ENCODE data around the gene SKAP1. TPM values are rescaled to one million over a fixed set of nuclear protein-coding genes. Genes with fewer than 3 reads are reported as not detected.

Gene SKAP1
- total and polyA plus RNA-seq, 2 of the 13 experiments (the other 11 are each of a cell fraction or from before 2014, with no cell fraction given): 0.21 TPM; not detected in 1

GRCh38 chr17:48278760-48279491 is 151.1 kb downstream of the SKAP1 start (continued):
- TF ChIP-seq ZSCAN12 (CRISPR knock-in tag; IDR thresholded peaks at IDR 0.05): no peak
- TF ChIP-seq ZNF784 (CRISPR knock-in tag; IDR thresholded peaks at IDR 0.05; ENCODE audit: borderline replicate concordance): no peak
- no peak for TF ChIP-seq AKNA (CRISPR knock-in tag; IDR thresholded peaks at IDR 0.05; ENCODE audit: borderline replicate concordance)
- no peak for TF ChIP-seq ZBTB26 (CRISPR knock-in tag; IDR thresholded peaks at IDR 0.05; ENCODE audit: borderline replicate concordance)
- no peak for TF ChIP-seq ZNF18 (CRISPR knock-in tag; IDR thresholded peaks at IDR 0.05; ENCODE audit: insufficient replicate concordance)
- no peak for TF ChIP-seq SRF (IDR thresholded peaks at IDR 0.05; ENCODE audit: low read depth, low read length)
- no peak for TF ChIP-seq ZNF468 (CRISPR knock-in tag; IDR thresholded peaks at IDR 0.05)
- no peak for TF ChIP-seq ZBTB10 (CRISPR knock-in tag; IDR thresholded peaks at IDR 0.05; ENCODE audit: borderline replicate concordance)
- TF ChIP-seq ZNF350 (CRISPR knock-in tag; IDR thresholded peaks at IDR 0.05; ENCODE audit: borderline replicate concordance, low read depth): no peak
- no peak for TF ChIP-seq SPEN (CRISPR knock-in tag; IDR thresholded peaks at IDR 0.05; ENCODE audit: low read depth)
- no peak for TF ChIP-seq MIER2 (CRISPR knock-in tag; IDR thresholded peaks at IDR 0.05)

Measured in HepG2 (cell line).